Colonic mucosa (tissue), 4 donors: ENCODE measurements around the gene AQR. TPM values are rescaled to one million over a fixed set of nuclear protein-coding genes. Genes with fewer than 3 reads are reported as not detected.
"Not testable (repeated sequence)": the region's sequence is repeated elsewhere in the genome, so short reads cannot be mapped to it uniquely, and the experiment has no call there.

Source experiments
- DNase-seq: peaks from one replicate; pipeline ENCODE4 v3.0.0-alpha.2; 2020
- H3K27ac ChIP-seq: fragments of 200-600 bp; one replicate; pipeline ENCODE4 v1.8.0; 2021
- H3K27me3 ChIP-seq: fragments of 200-600 bp; one replicate; pipeline ENCODE4 v1.8.0; 2021
- H3K36me3 ChIP-seq: fragments of 200-600 bp; one replicate; pipeline ENCODE4 v1.8.0; 2021
- H3K4me1 ChIP-seq: fragments of 200-600 bp; one replicate; pipeline ENCODE4 v1.8.0; 2021; ENCODE audit warnings: mild to moderate bottlenecking
- H3K4me3 ChIP-seq: fragments of 200-600 bp; one replicate; pipeline ENCODE4 v1.8.0; 2021
- H3K9ac ChIP-seq, 2 donors: one replicate each; pipeline ENCODE4 v1.7.0; 2013; ENCODE audit warnings: control low read depth in 2 of 2, low read depth in 2 of 2, low read length in 2 of 2
- H3K9me3 ChIP-seq: fragments of 200-600 bp; one replicate; pipeline ENCODE4 v1.8.0; 2021
- CTCF ChIP-seq: fragments of 200-600 bp; IDR thresholded peaks from one replicate; pipeline ENCODE4 v1.8.0; 2022; ENCODE audit warnings: antibody characterized with exemption, mild to moderate bottlenecking
- intact Hi-C: fragments of 100-400 bp; cut with DNase I; formaldehyde crosslinking; loops from one replicate; pipeline ENCODE4 v1.14.1; 2022
- total RNA-seq, 2 donors: library from RNA; stranded (reverse); fragmentation: NEBNext Ultra II Directional in 1 of 2; extraction: Animal tissue kit (Norgen Biotek cat#: 25700) in 1 of 2; gene quantifications; one replicate each; pipeline ENCODE4 v1.2.1, GENCODE V29; 2021
- donor health status: healthy.
- donor health status: DM: no; HTN: no; CAD: no.
- donor health status: DM: no; HTN: no; CAD: no.

AQR gene
- total RNA-seq, 2 donors from 2014 or later = 26.5 to 27.0 TPM

GRCh38 chr15:34810443-34811129, 159.0 kb downstream of the AQR start:
- H3K4me1 ChIP-seq = no peaks in the 10 kb centered on the region
- no peak overlapping the region for H3K4me3 ChIP-seq
- H3K27ac ChIP-seq = no peak overlapping the region
- no peak for TF ChIP-seq CTCF
- no peak for DNase-seq
- H3K9ac ChIP-seq = no peak overlapping the region
- no peaks in the 10 kb centered on the region for H3K36me3 ChIP-seq
- intact Hi-C loops = no loop called here
- no peaks in the 10 kb centered on the region for H3K9me3 ChIP-seq
- H3K27me3 ChIP-seq = no peaks in the 10 kb centered on the region

- DNase-seq = no peak
- Histone ChIP-seq H3K4me3 (no peak overlapping the region), H3K27me3 (no peaks in the 10 kb centered on the region), H3K36me3 (no peaks in the 10 kb centered on the region), H3K9me3 (no peaks in the 10 kb centered on the region), H3K27ac (no peak overlapping the region), H3K4me1 (no peaks in the 10 kb centered on the region), H3K9ac (no peak overlapping the region)
- TF ChIP-seq CTCF = no peak
- intact Hi-C loops = no loop called here
Observed at GRCh38 chr15:34809186-34809585, 160.4 kb downstream of the AQR start.

GRCh38 chr15:34808016-34808415, 161.5 kb downstream of the AQR start:
- intact Hi-C loops = no loop called here
- no peak overlapping the region for H3K4me3 ChIP-seq
- no peak for DNase-seq

GRCh38 chr15:34807241-34807640, 162.3 kb downstream of the AQR start:
- intact Hi-C loops, H3K36me3 ChIP-seq, H3K9ac ChIP-seq, H3K27ac ChIP-seq, H3K27me3 ChIP-seq, H3K4me1 ChIP-seq, DNase-seq, H3K4me3 ChIP-seq, H3K9me3 ChIP-seq: not testable (repeated sequence)

More at GRCh38 chr15:34808016-34808415, 161.5 kb downstream of the AQR start:
- no peaks in the 10 kb centered on the region for H3K36me3 ChIP-seq
- TF ChIP-seq CTCF = no peak
- H3K9ac ChIP-seq = no peak overlapping the region
- H3K27me3 ChIP-seq = no peaks in the 10 kb centered on the region
- no peaks in the 10 kb centered on the region for H3K9me3 ChIP-seq
- H3K4me1 ChIP-seq = no peaks in the 10 kb centered on the region
- H3K27ac ChIP-seq = no peak overlapping the region

GRCh38 chr15:34804776-34805175, 164.8 kb downstream of the AQR start:
- H3K27me3 ChIP-seq = no peaks in the 10 kb centered on the region
- intact Hi-C loops = no loop called here
- no peaks in the 10 kb centered on the region for H3K9me3 ChIP-seq
- no peak overlapping the region for H3K4me3 ChIP-seq
- H3K36me3 ChIP-seq = no peaks in the 10 kb centered on the region
- TF ChIP-seq CTCF = no peak
- H3K27ac ChIP-seq = no peak overlapping the region
- no peak overlapping the region for H3K9ac ChIP-seq
- DNase-seq = no peak
- no peaks in the 10 kb centered on the region for H3K4me1 ChIP-seq

- Histone ChIP-seq H3K4me1 (no peaks in the 10 kb centered on the region), H3K27ac (no peak overlapping the region), H3K36me3 (no peaks in the 10 kb centered on the region), H3K4me3 (no peak overlapping the region), H3K9ac (no peak overlapping the region), H3K27me3 (no peaks in the 10 kb centered on the region), H3K9me3 (no peaks in the 10 kb centered on the region)
- intact Hi-C loops = no loop called here
- TF ChIP-seq CTCF = no peak
- DNase-seq = no peak
Observed at GRCh38 chr15:34804113-34804512, 165.4 kb downstream of the AQR start.
